Vagina (tissue), 2 donors: ENCODE data around the gene AKAP10.

Experiments used
- CTCF ChIP-seq, 3 experiments: fragments of 450-650 bp in 2 of 3; fragments of 200-600 bp in 1 of 3; sonication (generic) in 1 of 3; IDR thresholded peaks; one replicate each; pipeline ENCODE4 v1.5.1; 2017 to 2019; ENCODE audit warnings: antibody characterized with exemption in 3 of 3, mild to moderate bottlenecking in 2 of 3, moderate library complexity in 2 of 3
- POLR2A ChIP-seq, 2 donors: fragments of 450-650 bp; IDR thresholded peaks; one replicate each; pipeline ENCODE4 v1.6.1; 2017; ENCODE audit warnings: antibody characterized with exemption in 2 of 2, mild to moderate bottlenecking in 2 of 2, moderate library complexity in 2 of 2

GRCh38 chr17:19973156-19973555, 4.5 kb downstream of the AKAP10 start:
- TF ChIP-seq CTCF (IDR thresholded peaks at IDR 0.05) = no peak
- TF ChIP-seq POLR2A (IDR thresholded peaks at IDR 0.05) = no peak
